ENCODE measurements around the gene NSG2.

DNA sequence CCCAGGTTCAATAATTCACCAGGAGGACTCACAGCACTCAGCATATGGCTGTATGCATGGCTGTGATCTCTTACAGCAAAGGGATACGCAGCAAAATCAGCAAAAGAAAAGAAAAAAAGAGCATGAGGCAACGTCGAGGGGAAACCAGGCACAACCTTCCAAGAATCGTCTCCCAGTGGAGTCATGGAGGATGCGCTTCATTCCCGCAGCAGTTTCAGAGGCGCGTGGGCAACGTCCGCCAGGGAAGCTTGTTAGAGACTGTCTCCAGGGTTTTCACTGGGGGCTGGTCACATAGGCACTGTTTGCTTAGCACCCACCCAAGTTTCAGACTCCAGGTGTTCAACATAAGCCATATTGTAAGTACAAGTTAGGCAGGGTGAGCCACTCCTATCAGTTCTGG lies 44.6 kb downstream of the NSG2 start:
- TF ChIP-seq CTCF (IDR thresholded peaks at IDR 0.05; ENCODE audit: insufficient read depth, low read length) = no peak
- no peak for TF ChIP-seq POLR2AphosphoS5 (IDR thresholded peaks at IDR 0.05; ENCODE audit: low read depth)
- no peak for TF ChIP-seq REST (IDR thresholded peaks at IDR 0.05; ENCODE audit: insufficient replicate concordance, low read depth)
- no peak for TF ChIP-seq GABPA (IDR thresholded peaks at IDR 0.05; ENCODE audit: low read depth)

All from HL-60 (cell line).